Fibroblast of skin of back (primary cell): ENCODE results near the gene HAGH.

Experiments
- DNase-seq: peaks from one replicate; pipeline ENCODE4 v3.0.0-alpha.2; 2013

HAGH gene

GRCh38 chr16:1773703-1774447, 52.8 kb downstream of the HAGH start:
- no peak for DNase-seq

DNA sequence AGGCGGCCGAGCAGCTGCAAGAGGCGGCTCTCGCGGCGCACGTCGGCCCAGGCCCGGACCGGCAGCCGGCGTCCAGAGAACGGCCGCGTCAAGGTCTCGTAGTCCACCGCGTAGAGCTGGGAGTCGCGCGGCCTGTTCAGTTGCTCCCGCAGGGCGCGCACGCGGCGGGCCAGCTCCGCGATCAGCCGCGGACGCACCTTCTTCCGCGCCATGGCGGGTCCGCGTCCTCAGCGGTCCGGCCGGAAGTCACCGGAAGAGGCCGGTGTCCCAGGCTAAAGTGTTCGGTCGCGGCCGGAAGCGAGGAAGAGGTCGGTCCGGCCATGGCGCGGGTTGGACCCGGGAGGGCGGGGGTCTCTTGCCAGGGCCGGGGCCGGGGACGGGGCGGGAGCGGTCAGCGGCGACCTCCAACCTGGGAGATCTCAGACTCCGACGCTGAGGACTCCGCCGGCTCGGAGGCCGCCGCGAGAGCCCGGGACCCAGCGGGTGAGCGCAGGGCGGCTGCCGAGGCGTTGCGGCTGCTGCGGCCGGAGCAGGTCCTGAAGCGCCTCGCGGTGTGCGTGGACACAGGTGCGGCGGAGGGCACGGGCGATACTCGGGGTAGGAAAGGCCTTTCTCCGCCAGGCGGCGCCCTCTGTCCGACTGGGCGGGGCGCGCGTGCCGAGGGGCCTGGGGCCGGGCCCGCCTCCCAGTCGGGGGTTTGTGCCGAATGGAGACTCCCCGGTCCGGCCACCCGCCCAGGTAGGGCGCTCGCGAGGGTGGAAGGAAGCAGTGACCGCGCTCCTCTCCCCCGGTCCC, 53.5 kb downstream of the HAGH start, which contains the start of gene MRPS34:
TSS of gene MRPS34 (minus strand) at position 227 of the 795 bp plus-strand sequence. CDS start at position 212, 15 bp downstream.
- peak; percentile 82 for DNase-seq

GRCh38 chr16:1772362-1772907, 54.2 kb downstream of the HAGH start, which contains the start of gene EME2:
TSS of gene EME2 (plus strand) at chr16:1772810. CDS start at chr16:1773228, 418 bp downstream.
- peak; percentile 28 for DNase-seq

DNA sequence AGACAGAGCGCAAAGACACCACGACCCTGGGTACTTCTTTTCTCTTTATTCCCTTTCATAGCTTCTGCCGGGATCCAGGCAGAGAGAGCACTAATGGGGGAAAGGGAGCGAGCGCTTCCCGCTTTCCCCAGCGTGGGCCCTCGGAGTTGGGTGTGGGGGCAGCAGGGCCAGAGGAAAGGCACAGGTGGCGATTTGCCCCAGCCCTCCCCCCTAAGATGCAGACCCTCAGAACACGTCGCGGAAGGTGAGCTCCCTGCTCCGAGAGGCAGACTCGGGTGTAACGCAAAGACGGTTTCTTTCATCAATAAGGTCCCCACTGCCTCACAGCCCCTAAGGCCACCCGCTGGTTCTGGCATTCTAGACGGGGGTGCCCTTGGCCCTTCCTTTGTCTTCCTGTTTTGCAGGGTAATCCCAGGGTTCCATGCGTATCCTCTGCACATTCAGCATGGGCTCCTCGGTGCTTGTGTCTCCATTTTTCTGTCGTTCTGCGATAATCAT, 54.7 kb downstream of the HAGH start:
- no peak for DNase-seq

DNA sequence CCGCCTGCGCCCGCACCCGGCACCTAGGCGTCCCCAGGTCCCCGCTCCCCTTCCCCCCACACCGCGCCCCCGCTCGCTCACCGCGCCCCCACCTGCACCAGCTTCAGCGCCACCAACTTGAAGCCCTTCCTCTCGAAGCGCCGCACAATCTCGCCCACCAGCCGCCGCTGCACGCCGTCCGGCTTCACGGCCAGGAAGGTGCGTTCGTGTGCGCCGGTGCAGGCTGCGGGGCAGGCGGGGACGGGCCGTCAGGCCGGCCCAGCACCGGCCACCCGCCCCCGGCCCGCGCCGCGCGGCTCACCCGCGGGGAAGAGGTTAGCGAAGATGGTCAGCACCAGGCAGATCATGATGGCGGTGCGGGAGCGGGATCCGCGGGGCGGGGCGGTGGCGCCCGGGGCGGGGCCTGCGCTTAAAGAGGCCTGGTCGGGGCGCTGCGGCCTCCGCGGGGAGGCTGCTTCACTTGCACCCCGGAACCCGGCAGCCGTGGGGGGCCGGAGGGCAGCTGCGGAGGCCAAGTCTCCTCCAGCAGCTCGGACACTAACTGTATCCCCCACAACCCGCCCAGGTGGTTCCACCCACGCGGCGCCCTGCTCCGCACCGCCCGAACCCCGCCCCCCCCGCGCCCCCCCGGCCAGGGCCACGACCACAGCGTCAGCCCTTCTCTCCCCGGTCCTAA, 55.3 kb downstream of the HAGH start, which contains the start of gene NME3:
TSS of gene NME3 (minus strand) at position 356 of the 676 bp plus-strand sequence. CDS start at position 347, 9 bp downstream.
- DNase-seq: peak; percentile 50

DNA sequence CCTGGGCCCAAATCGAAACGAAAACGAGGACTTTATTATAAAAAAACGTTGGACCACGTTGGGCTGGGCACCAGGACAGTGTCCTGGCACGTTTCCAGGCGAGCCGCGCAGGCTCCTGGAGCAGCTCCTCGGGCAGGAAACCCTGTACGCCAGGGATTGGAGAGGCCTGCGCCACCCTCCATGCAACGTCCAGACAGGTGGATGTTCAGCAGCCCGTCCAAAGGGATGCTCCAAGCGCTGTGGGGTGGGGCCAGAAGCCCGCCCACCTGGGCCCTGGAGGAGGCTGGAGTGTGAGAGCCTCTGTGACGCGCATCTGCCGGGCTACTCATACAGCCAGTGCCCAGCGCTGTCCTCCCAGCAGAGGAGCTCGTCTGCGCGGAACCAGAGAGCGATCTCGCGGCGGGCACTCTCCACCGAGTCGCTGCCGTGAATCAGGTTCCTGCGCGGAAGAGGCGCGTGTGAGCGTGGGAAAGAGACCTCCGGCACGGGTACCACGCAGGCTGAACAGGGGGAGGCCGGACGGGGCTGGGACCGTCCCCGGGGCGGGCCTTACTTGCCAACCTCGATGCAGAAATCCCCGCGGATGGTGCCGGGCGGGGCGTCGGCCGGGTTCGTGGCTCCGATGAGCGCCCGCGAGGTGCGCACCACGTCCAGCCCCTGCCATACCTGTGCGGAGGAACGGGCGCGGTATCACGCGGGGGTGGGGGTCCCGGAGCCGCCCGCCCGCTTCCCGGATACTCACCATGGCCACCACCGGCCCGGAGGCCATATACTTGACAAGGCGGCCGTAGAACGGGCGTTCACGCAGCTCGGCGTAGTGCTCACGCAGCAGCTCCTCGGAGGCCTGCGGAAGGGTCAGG, 56.1 kb downstream of the HAGH start:
- peak; percentile 27 for DNase-seq

- DNase-seq: no peak
Observed at GRCh38 chr16:1769402-1770300, 57.0 kb downstream of the HAGH start.

DNA sequence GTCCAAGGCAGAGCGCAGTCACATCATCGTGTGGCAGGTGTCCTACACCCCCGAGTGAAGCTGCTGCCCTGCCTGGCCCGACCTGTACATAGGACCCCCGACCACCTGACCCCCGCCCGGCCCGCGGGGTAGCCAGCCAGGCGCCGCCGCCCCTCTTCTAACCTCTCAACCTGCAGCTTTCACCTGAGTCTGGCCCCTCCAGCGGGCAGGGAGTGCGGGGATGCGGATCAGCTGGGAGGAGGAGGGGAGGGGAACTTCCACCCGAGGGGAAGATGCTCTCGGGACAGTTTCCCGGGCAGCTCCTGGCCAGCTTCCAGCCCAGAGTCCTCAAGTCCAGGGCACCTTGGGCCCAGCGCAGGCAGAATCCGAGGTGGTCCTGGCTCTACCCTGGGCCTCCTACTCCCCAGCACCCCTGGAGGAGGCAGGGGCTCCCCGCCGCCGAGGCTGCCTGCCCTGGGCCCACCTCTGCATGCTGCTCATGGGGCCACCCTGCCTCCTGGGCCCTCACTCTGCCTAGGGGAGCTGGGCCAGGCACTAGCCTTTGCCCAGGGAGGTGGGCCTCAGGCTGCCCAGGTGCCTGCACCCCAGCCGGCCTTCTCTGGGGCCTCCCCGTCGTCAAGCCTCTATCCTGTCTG, 57.7 kb downstream of the HAGH start:
- no peak for DNase-seq

DNA sequence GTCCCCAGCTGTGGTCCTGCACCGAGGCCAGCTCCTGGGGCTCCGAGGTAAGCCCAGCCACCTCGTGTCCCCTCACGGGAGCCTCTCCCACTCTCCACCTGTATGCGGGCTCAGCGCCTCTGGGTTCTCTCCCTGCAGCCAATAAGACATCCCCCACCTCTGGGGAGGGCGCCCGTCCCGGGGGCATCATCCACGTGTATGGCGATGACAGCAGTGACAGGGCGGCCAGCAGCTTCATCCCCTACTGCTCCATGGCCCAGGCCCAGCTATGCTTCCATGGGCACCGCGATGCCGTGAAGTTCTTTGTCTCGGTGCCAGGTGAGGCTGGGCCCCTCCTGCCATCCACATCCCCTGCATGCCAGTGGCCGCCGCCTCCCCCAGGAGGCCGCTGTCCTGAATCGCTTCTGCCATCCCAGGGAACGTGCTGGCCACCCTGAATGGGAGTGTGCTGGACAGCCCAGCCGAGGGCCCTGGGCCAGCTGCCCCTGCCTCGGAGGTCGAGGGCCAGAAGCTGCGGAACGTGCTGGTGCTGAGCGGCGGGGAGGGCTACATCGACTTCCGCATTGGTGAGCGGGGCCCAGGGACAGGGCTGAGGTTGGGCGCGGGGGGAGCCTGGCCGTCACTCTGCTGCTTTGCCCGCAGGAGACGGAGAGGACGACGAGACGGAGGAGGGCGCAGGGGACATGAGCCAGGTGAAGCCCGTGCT, 58.4 kb downstream of the HAGH start:
- DNase-seq: no peak

GRCh38 chr16:1767116-1767994, 59.3 kb downstream of the HAGH start:
- no peak for DNase-seq

- no peak for DNase-seq
Observed at GRCh38 chr16:1766701-1767100, 59.9 kb downstream of the HAGH start.

DNA sequence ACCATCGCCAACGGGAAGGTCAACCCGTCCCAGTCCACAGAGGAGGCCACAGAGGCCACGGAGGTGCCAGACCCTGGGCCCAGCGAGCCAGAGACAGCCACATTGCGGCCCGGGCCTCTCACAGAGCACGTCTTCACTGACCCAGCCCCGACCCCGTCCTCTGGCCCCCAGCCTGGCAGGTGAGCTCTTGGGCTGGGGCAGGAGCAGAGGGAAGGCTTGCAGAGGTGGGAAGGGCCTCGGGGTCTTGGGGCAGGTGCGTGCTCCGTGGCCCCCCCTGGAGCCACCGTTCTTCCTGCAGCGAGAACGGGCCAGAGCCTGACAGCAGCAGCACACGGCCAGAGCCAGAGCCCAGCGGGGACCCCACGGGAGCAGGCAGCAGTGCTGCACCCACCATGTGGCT, 60.4 kb downstream of the HAGH start:
- DNase-seq: no peak

GRCh38 chr16:1765826-1766225, 60.8 kb downstream of the HAGH start:
- DNase-seq: no peak

- DNase-seq: no peak
Observed at GRCh38 chr16:1764971-1765370, 61.7 kb downstream of the HAGH start.

DNA sequence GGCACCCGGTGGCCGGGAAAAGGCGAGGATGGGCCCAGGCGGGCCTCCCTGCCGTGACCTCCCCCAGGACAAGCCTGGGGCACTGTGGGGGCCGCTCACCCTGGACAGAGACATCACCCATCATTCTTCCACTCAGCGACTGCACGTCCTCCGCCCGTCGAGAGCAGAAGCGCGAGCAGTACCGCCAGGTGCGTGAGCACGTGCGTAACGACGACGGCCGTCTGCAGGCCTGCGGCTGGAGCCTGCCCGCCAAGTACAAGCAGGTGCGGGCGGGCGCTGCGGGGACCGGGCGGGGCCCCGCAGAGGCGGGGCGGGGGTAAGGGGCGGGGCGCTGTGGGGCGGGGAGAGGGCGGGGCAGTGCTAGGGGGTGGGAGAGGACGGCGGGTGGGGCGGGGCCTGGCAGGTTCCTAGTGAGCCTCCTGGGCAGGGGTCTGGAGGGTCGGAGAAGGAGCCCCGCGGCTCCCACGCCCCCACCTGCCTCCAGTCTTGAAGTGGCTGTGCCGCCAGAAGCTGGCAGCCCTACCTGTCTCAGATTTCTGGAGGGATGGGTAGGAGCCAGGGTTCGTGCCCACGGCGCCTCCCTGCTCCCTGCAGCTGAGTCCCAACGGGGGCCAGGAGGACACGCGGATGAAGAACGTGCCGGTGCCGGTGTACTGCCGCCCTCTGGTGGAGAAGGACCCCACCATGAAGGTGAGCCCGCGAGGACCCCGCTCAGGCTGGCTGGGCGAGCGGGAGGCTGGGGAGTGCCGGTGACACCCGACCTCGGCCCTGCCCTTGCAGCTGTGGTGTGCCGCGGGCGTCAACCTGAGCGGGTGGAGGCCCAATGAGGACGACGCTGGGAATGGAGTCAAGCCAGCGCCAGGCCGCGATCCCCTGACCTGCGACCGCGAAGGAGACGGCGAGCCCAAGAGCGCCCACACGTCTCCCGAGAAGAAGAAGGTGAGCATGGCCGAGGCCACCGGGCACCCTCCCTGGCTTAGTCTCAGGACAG, 62.8 kb downstream of the HAGH start:
- DNase-seq: peak; percentile 24

GRCh38 chr16:1762879-1763520, 63.6 kb downstream of the HAGH start:
- DNase-seq: no peak
